Naive thymus-derived CD8-positive, alpha-beta T cell (primary cell): Measurements from ENCODE around the gene OOSP4B. TPM values are rescaled to one million over a fixed set of nuclear protein-coding genes. Genes with fewer than 3 reads are reported as not detected.
A peak's percentile ranks its signal among the peaks of the same experiment; 100 is the strongest.
"Not testable (repeated sequence)": the region's sequence is repeated elsewhere in the genome, so short reads cannot be mapped to it uniquely, and the experiment has no call there.

ENCODE experiments used
- ATAC-seq, 2 donors: fragments of 150-1000 bp; cut with Tn5 transposase in 1 of 2; sonication (Bioruptor Pico), chemical (Tn5 transposase) in 1 of 2; 1 replicate in 1 of 2; 2 replicates in 1 of 2; pipeline ENCODE4 v1.10.0; 2021; ENCODE audit warnings: mild to moderate bottlenecking in 2 of 2, moderate library complexity in 2 of 2
- POLR2A ChIA-PET: fragments of 350-600 bp; sonication (Branson Sonifier 250); formaldehyde crosslinking; loops from one replicate; lab custom pipeline; 2021; ENCODE audit warnings: antibody characterized with exemption; lab: Charles Lee
- DNase-seq, 10 donors: peaks; one replicate each; pipeline versions ENCODE4 v3.0.0 to v3.0.0-alpha.2; 2020 to 2022
- H3K27ac Mint-ChIP-seq, 10 donors: one replicate each; pipeline ENCODE4 v1.8.0; 2020 to 2022; ENCODE audit warnings: mild to moderate bottlenecking in 10 of 10, mixed read lengths in 10 of 10, moderate library complexity in 4 of 10, inconsistent platforms in 1 of 10
- H3K27me3 Mint-ChIP-seq, 5 donors: one replicate each; pipeline ENCODE4 v1.8.0; 2021 to 2022; ENCODE audit warnings: mixed read lengths in 5 of 5
- H3K36me3 Mint-ChIP-seq, 3 donors: one replicate each; pipeline ENCODE4 v1.8.0; 2020 to 2022; ENCODE audit warnings: mixed read lengths in 3 of 3, mild to moderate bottlenecking in 2 of 3, inconsistent platforms in 1 of 3
- H3K4me1 Mint-ChIP-seq, 4 donors: one replicate each; pipeline ENCODE4 v1.8.0; 2021 to 2022; ENCODE audit warnings: mixed read lengths in 4 of 4
- H3K4me3 Mint-ChIP-seq, 10 donors: one replicate each; pipeline ENCODE4 v1.8.0; 2020 to 2022; ENCODE audit warnings: mild to moderate bottlenecking in 10 of 10, mixed read lengths in 10 of 10, moderate library complexity in 6 of 10, inconsistent platforms in 1 of 10
- H3K9me3 Mint-ChIP-seq, 9 donors: one replicate each; pipeline ENCODE4 v1.8.0; 2020 to 2022; ENCODE audit warnings: mixed read lengths in 9 of 9, mild to moderate bottlenecking in 3 of 9, inconsistent platforms in 1 of 9, moderate library complexity in 1 of 9
- polyA plus RNA-seq, 3 donors: library from polyadenylated mRNA; unstranded; fragments of 300-500 nt; fragmentation: Illumina TruSeq; gene quantifications; one replicate each; pipeline ENCODE4 v1.2.3, GENCODE V29; 2021
- total RNA-seq, 8 experiments: library from RNA in 2 of 8; stranded (reverse) in 2 of 8; gene quantifications; one replicate each; pipeline ENCODE4 v1.2.3 and lab custom pipeline; 2021 to 2026

Gene OOSP4B
- total and polyA plus RNA-seq, 5 experiments from 2014 or later, result not detected

GRCh38 chr11:60005360-60005759, 11.6 kb upstream of the OOSP4B start:
- Mint-ChIP-seq H3K9me3 (peaks cover 0 to 2% (median 0%) of the 10 kb centered on the region in 9 donors), H3K4me1 (no peaks in the 10 kb centered on the region), H3K27me3 (peaks cover 4 to 24% (median 8%) of the 10 kb centered on the region in 5 donors), H3K36me3 (peaks cover 0 to 2% (median 0%) of the 10 kb centered on the region in 3 donors), H3K27ac (no peak overlapping the region), H3K4me3 (no peak overlapping the region)
- POLR2A ChIA-PET, result no interaction called here
- ATAC-seq (no peak), DNase-seq (no peak)

- H3K27ac Mint-ChIP-seq, result no peak overlapping the region
- ATAC-seq, result no peak
- no peaks in the 10 kb centered on the region for H3K4me1 Mint-ChIP-seq
- no peaks in the 10 kb centered on the region for H3K36me3 Mint-ChIP-seq
- H3K27me3 Mint-ChIP-seq, result peaks cover 2 to 14% (median 8%) of the 10 kb centered on the region in 5 donors
- no peak for DNase-seq
- H3K4me3 Mint-ChIP-seq, result no peak overlapping the region
- POLR2A ChIA-PET, result no interaction called here
- peaks cover 0 to 2% (median 0%) of the 10 kb centered on the region in 9 donors for H3K9me3 Mint-ChIP-seq
Observed at GRCh38 chr11:60018058-60018457, 1.1 kb downstream of the OOSP4B start.

GRCh38 chr11:60020376-60020775, 3.4 kb downstream of the OOSP4B start:
- H3K27me3 Mint-ChIP-seq, H3K27ac Mint-ChIP-seq, H3K36me3 Mint-ChIP-seq, POLR2A ChIA-PET, H3K4me3 Mint-ChIP-seq, H3K4me1 Mint-ChIP-seq, H3K9me3 Mint-ChIP-seq, ATAC-seq: not testable (repeated sequence)
- peak in 1 of 10 donors; percentile 1 for DNase-seq

GRCh38 chr11:60029015-60029632, 12.1 kb downstream of the OOSP4B start:
- Mint-ChIP-seq H3K36me3 (no peaks in the 10 kb centered on the region), H3K9me3 (peaks cover 0 to 2% (median 0%) of the 10 kb centered on the region in 9 donors), H3K27ac (peak overlapping the region in 1 of 10 donors; percentile 4), H3K4me3 (no peak overlapping the region), H3K27me3 (peaks cover 0 to 5% (median 3%) of the 10 kb centered on the region in 5 donors), H3K4me1 (no peaks in the 10 kb centered on the region)
- DNase-seq (no peak), ATAC-seq (no peak)
- POLR2A ChIA-PET, result no interaction called here

GRCh38 chr11:60040109-60040508, 23.1 kb downstream of the OOSP4B start, which contains the start of gene OOSP2:
Gene OOSP2, plus strand, starts transcription at chr11:60040409. Its CDS starts 51 bp downstream, at chr11:60040460.
- no peak for ATAC-seq
- H3K27me3 Mint-ChIP-seq, result peaks cover 0 to 2% (median 0%) of the 10 kb centered on the region in 5 donors

GRCh38 chr11:60050422-60050821, 33.4 kb downstream of the OOSP4B start:
- ATAC-seq, H3K36me3 Mint-ChIP-seq, H3K9me3 Mint-ChIP-seq, H3K4me1 Mint-ChIP-seq, DNase-seq, H3K27ac Mint-ChIP-seq, H3K4me3 Mint-ChIP-seq, POLR2A ChIA-PET: not testable (repeated sequence)
- H3K27me3 Mint-ChIP-seq, result peaks cover 2 to 12% (median 7%) of the 10 kb centered on the region in 5 donors

More at GRCh38 chr11:60040109-60040508, 23.1 kb downstream of the OOSP4B start, which contains the start of gene OOSP2:
- H3K36me3 Mint-ChIP-seq, result no peaks in the 10 kb centered on the region
- DNase-seq, result no peak
- H3K4me3 Mint-ChIP-seq, result no peak within 1 kb of the TSS
- no peaks in the 10 kb centered on the region for H3K4me1 Mint-ChIP-seq
- POLR2A ChIA-PET, result no interaction called here
- H3K9me3 Mint-ChIP-seq, result no peaks in the 10 kb centered on the region
- no peak within 1 kb of the TSS for H3K27ac Mint-ChIP-seq

GRCh38 chr11:60050839-60051238, 33.9 kb downstream of the OOSP4B start:
- H3K27me3 Mint-ChIP-seq, result peaks cover 2 to 10% (median 6%) of the 10 kb centered on the region in 5 donors
- H3K27ac Mint-ChIP-seq, H3K4me3 Mint-ChIP-seq, DNase-seq, H3K9me3 Mint-ChIP-seq, ATAC-seq, POLR2A ChIA-PET, H3K36me3 Mint-ChIP-seq, H3K4me1 Mint-ChIP-seq: not testable (repeated sequence)

- Mint-ChIP-seq H3K36me3 (no peaks in the 10 kb centered on the region), H3K4me3 (no peak within 1 kb of the TSS), H3K27me3 (peaks cover 0 to 12% (median 4%) of the 10 kb centered on the region in 5 donors), H3K27ac (no peak within 1 kb of the TSS), H3K4me1 (no peaks in the 10 kb centered on the region), H3K9me3 (peaks cover 0 to 5% (median 0%) of the 10 kb centered on the region in 9 donors)
- POLR2A ChIA-PET, result no interaction called here
- no peak for ATAC-seq
- no peak for DNase-seq
Observed at GRCh38 chr11:60056349-60056969, 39.5 kb downstream of the OOSP4B start, which contains the start of gene MS4A3. Gene MS4A3, plus strand, starts transcription at chr11:60056665. Its CDS starts 4,496 bp downstream, at chr11:60061161.

GRCh38 chr11:60059052-60059451, 42.1 kb downstream of the OOSP4B start:
- DNase-seq, result no peak
- peaks cover 0 to 3% (median 0%) of the 10 kb centered on the region in 9 donors for H3K9me3 Mint-ChIP-seq
- no peak for ATAC-seq
- POLR2A ChIA-PET, result no interaction called here
- H3K4me3 Mint-ChIP-seq, result no peak overlapping the region
- no peaks in the 10 kb centered on the region for H3K36me3 Mint-ChIP-seq
- H3K4me1 Mint-ChIP-seq, result no peaks in the 10 kb centered on the region
- no peak overlapping the region for H3K27ac Mint-ChIP-seq
- peaks cover 0 to 12% (median 2%) of the 10 kb centered on the region in 5 donors for H3K27me3 Mint-ChIP-seq

- POLR2A ChIA-PET, result no interaction called here
- Mint-ChIP-seq H3K27me3 (peaks cover 0 to 12% (median 2%) of the 10 kb centered on the region in 5 donors), H3K36me3 (no peaks in the 10 kb centered on the region), H3K4me3 (no peak overlapping the region), H3K4me1 (no peaks in the 10 kb centered on the region), H3K9me3 (peaks cover 0 to 3% (median 0%) of the 10 kb centered on the region in 9 donors), H3K27ac (no peak overlapping the region)
- no peak for ATAC-seq
- no peak for DNase-seq
Observed at GRCh38 chr11:60059521-60060240, 42.7 kb downstream of the OOSP4B start.

- DNase-seq, result no peak
- POLR2A ChIA-PET, result no interaction called here
- H3K27ac Mint-ChIP-seq, result no peak overlapping the region
- no peaks in the 10 kb centered on the region for H3K4me1 Mint-ChIP-seq
- ATAC-seq, result no peak
- peaks cover 0 to 3% (median 0%) of the 10 kb centered on the region in 9 donors for H3K9me3 Mint-ChIP-seq
- peaks cover 0 to 3% (median 0%) of the 10 kb centered on the region in 5 donors for H3K27me3 Mint-ChIP-seq
- no peak overlapping the region for H3K4me3 Mint-ChIP-seq
- no peaks in the 10 kb centered on the region for H3K36me3 Mint-ChIP-seq
Observed at GRCh38 chr11:60064111-60064510, 47.1 kb downstream of the OOSP4B start.

GRCh38 chr11:60065801-60066200, 48.8 kb downstream of the OOSP4B start:
- no peaks in the 10 kb centered on the region for H3K36me3 Mint-ChIP-seq
- no peak overlapping the region for H3K27ac Mint-ChIP-seq
- no peaks in the 10 kb centered on the region for H3K4me1 Mint-ChIP-seq
- H3K27me3 Mint-ChIP-seq, result peaks cover 0 to 5% (median 3%) of the 10 kb centered on the region in 5 donors
- H3K4me3 Mint-ChIP-seq, result no peak overlapping the region
- H3K9me3 Mint-ChIP-seq, result no peaks in the 10 kb centered on the region
- ATAC-seq (no peak), DNase-seq (no peak)
- POLR2A ChIA-PET, result no interaction called here

GRCh38 chr11:60069450-60069849, 52.5 kb downstream of the OOSP4B start:
- no peak overlapping the region for H3K27ac Mint-ChIP-seq
- H3K4me3 Mint-ChIP-seq, result no peak overlapping the region
- POLR2A ChIA-PET, result no interaction called here

More at GRCh38 chr11:60069450-60069849, 52.5 kb downstream of the OOSP4B start:
- H3K4me1 Mint-ChIP-seq, result no peaks in the 10 kb centered on the region
- no peak for ATAC-seq
- peaks cover 0 to 7% (median 4%) of the 10 kb centered on the region in 9 donors for H3K9me3 Mint-ChIP-seq
- H3K36me3 Mint-ChIP-seq, result no peaks in the 10 kb centered on the region
- H3K27me3 Mint-ChIP-seq, result peaks cover 1 to 17% (median 5%) of the 10 kb centered on the region in 5 donors
- no peak for DNase-seq
